Activated CD8-positive, alpha-beta T cell treated with anti-CD3 and anti-CD28 coated beads, Interleukin-2, amount 10 ng/mL, durations not matched to agents 7 days and 5 days (primary cell): ENCODE measurements around the gene PPFIBP2. TPM values are rescaled to one million over a fixed set of nuclear protein-coding genes. Genes with fewer than 3 reads are reported as not detected.

Source experiments
- ATAC-seq: fragments of 150-1000 bp; cut with Tn5 transposase; one replicate; pipeline ENCODE4 v1.10.0; 2021; ENCODE audit warnings: moderate library complexity
- CTCF ChIA-PET: fragments of 350-600 bp; sonication (Branson Sonifier 250); formaldehyde crosslinking; loops from one replicate; lab custom pipeline; 2021; ENCODE audit warnings: antibody characterized with exemption; lab: Charles Lee
- POLR2A ChIA-PET: fragments of 350-600 bp; sonication (Branson Sonifier 250); formaldehyde crosslinking; loops from one replicate; lab custom pipeline; 2021; ENCODE audit warnings: antibody characterized with exemption; lab: Charles Lee
- DNase-seq: peaks from one replicate; pipeline ENCODE4 v3.0.0-alpha.2; 2020
- H3K27ac Mint-ChIP-seq: one replicate; pipeline ENCODE4 v1.8.0; 2021; ENCODE audit warnings: mild to moderate bottlenecking, mixed read lengths
- H3K27me3 Mint-ChIP-seq: one replicate; pipeline ENCODE4 v1.8.0; 2021; ENCODE audit warnings: low read depth, mixed read lengths
- H3K36me3 Mint-ChIP-seq: one replicate; pipeline ENCODE4 v1.8.0; 2021; ENCODE audit warnings: low read depth, mixed read lengths
- H3K4me1 Mint-ChIP-seq: one replicate; pipeline ENCODE4 v1.8.0; 2021; ENCODE audit warnings: low read depth, mixed read lengths
- H3K4me3 Mint-ChIP-seq: one replicate; pipeline ENCODE4 v1.8.0; 2021; ENCODE audit warnings: mild to moderate bottlenecking, mixed read lengths
- H3K9me3 Mint-ChIP-seq: one replicate; pipeline ENCODE4 v1.8.0; 2022; ENCODE audit warnings: mixed read lengths; ENCODE audit not compliant: insufficient read depth
- total RNA-seq, 2 experiments: library from RNA; stranded (reverse); gene quantifications; one replicate each; pipeline ENCODE4 v1.2.3, GENCODE V29; 2021

The PPFIBP2 gene
- total RNA-seq, 2 experiments from 2014 or later, result 11.2 to 12.1 TPM

- H3K4me3 Mint-ChIP-seq, result no peak overlapping the region
- ATAC-seq (no peak), DNase-seq (no peak)
- H3K27me3 Mint-ChIP-seq, result peaks cover 26% of the 10 kb centered on the region
- no peaks in the 10 kb centered on the region for H3K36me3 Mint-ChIP-seq
- no peaks in the 10 kb centered on the region for H3K4me1 Mint-ChIP-seq
- CTCF ChIA-PET, result interaction anchor here (2.1 to 2.2 kb wide), 2 partner anchors 9 kb away, joined by 5 to 8 read pairs; partner anchors contain the start of gene OVCH2
- no peaks in the 10 kb centered on the region for H3K9me3 Mint-ChIP-seq
- POLR2A ChIA-PET, result no interaction called here
- no peak overlapping the region for H3K27ac Mint-ChIP-seq
Observed at GRCh38 chr11:7696424-7696823, 182.6 kb downstream of the PPFIBP2 start.

Other genes with a start within 250 kb of the PPFIBP2 start
- not detected for gene OLFML1, start 28.5 kb upstream of the PPFIBP2 start, total RNA-seq
- gene CYB5R2, start 159.5 kb downstream of the PPFIBP2 start, total RNA-seq, result under 1 TPM; 0.24 to 0.55 TPM
- not detected for gene OVCH2, start 192.5 kb downstream of the PPFIBP2 start, total RNA-seq